ENCODE data around the gene VPS13D. TPM values are rescaled to one million over a fixed set of nuclear protein-coding genes. Genes with fewer than 3 reads are reported as not detected.

Gene VPS13D
- total and polyA plus RNA-seq, 2 of the 4 experiments (the other 2 are of a cell fraction), result 9.0 to 16.3 TPM

DNA sequence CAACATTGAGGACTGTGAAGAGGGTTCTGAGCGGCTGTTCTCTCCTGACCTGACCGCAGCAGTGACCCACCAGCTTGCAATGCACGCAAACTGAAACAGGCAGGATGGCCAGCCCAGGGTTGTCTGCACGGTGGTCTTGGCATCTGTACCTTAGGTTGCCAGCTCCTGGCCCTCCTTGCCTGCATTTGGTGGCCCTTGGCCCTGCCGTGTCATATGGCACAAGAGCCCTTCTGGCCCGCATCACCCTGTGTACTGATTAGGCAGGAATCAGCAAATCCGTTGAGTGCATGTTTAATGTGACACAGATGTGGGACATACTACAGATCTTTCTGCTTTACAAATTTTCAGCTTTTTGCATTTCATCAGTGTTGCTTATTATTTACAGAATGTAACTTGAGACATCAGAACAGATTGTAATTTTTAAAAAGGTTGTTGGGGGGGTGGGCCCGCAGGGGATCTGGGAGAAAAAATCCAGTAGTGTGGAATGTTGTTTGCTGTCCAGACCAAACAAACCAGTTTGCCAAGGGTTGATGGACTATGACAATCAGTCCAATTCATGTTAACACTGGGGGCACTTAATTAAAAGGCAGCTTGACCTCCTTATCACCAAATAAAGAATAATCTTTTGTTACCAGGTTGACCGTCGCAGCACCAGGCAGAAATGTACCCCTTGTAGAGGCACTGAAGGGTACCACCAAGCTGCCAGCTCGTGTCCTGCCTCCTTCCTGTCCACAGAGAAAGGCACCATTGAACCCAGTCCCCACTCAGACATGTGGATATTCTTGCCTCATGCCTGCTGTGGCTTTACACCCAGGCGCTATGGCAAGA lies 255.6 kb downstream of the VPS13D start:
- Histone ChIP-seq H4K8ac (ENCODE audit: low read depth in 2 of 2, low read length in 2 of 2) (peak overlapping the region in 1 of 2 experiments; percentile 70; a peak in 2 of 4 replicates), H3K4me3 (ENCODE audit: insufficient read depth, low read depth, low read length) (no peak overlapping the region), H2AK9ac (replicated peaks; ENCODE audit: low read depth, low read length, poor library complexity) (no peak overlapping the region), H3K27me3 (ENCODE audit: control insufficient read depth, insufficient read depth, low read length) (no peaks in the 10 kb centered on the region), H3K79me1 (ENCODE audit: low read depth in 1 of 2, low read length in 2 of 2) (peaks cover 0 to 4% of the 10 kb centered on the region in 2 experiments; a peak in 2 of 4 replicates), H3K4me1 (ENCODE audit: control insufficient read depth, insufficient read depth, low read length) (peaks cover 30% of the 10 kb centered on the region), H3K23ac (ENCODE audit: low read depth, low read length) (peak overlapping the region; percentile 44; the same call in 1 of the 2 replicates), H2BK20ac (ENCODE audit: low read depth, low read length) (peak overlapping the region; percentile 46; the same call in 1 of the 2 replicates), H3K4me2 (ENCODE audit: low read depth, low read length) (peak overlapping the region; percentile 41; the same call in 1 of the 2 replicates), H4K91ac (ENCODE audit: insufficient read depth, low read depth, low read length) (peak overlapping the region; percentile 30), H3K36me3 (ENCODE audit: control insufficient read depth, insufficient read depth, low read length) (0 out of 2 replicates have a peak, but pooled peaks cover 1% of the 10 kb centered on the region), H3K9me1 (ENCODE audit: insufficient read depth, low read length) (peaks cover 21% of the 10 kb centered on the region), H3K14ac (replicated peaks; ENCODE audit: low read depth, low read length) (peak overlapping the region; percentile 69), H3K9me3 (ENCODE audit: control insufficient read depth, insufficient read depth, low read length) (no peaks in the 10 kb centered on the region), H3K9ac (ENCODE audit: low read depth, low read length) (no peak overlapping the region), H2AK5ac (ENCODE audit: low read depth, low read length) (peak overlapping the region; percentile 55; the same call in 1 of the 2 replicates), H4K20me1 (ENCODE audit: insufficient read depth, low read length) (peaks cover 2% of the 10 kb centered on the region; the same call in 1 of the 2 replicates), H3K56ac (ENCODE audit: extremely low read depth, insufficient read depth, low read length) (no peak overlapping the region), H3K4ac (ENCODE audit: low read depth, low read length) (peak overlapping the region; percentile 44), H2BK15ac (ENCODE audit: low read depth, low read length) (peak overlapping the region; percentile 12; the same call in 1 of the 3 replicates), H2BK120ac (ENCODE audit: low read depth, low read length) (peak overlapping the region; percentile 44), H2AFZ (replicated peaks; ENCODE audit: low read length, poor library complexity) (peak overlapping the region; percentile 11), H3K18ac (ENCODE audit: low read depth, low read length) (peak overlapping the region; percentile 34; the same call in 1 of the 2 replicates), H4K5ac (ENCODE audit: low read depth, low read length) (peak overlapping the region; percentile 46; the same call in 1 of the 2 replicates), H3K27ac (ENCODE audit: insufficient read depth, low read length) (peak overlapping the region; percentile 46; the same call in 1 of the 2 replicates), H2BK5ac (ENCODE audit: low read depth, low read length, poor library complexity, severe bottlenecking) (peak overlapping the region; percentile 19)
- peak; percentile 23 for DNase-seq
- ChIA-PET POLR2A (ENCODE audit: unreplicated experiment) (no interaction called here), CTCF (no interaction called here)
- WGBS, 2 experiments (ENCODE audit: extremely low coverage in 2 of 2, insufficient read length in 1 of 2), result 74% methylated on average over 8 of the region's 12 CpGs; no CpG with 5 or more reads in 1 of the 2 experiments
- in situ Hi-C loops (cut with MboI; ENCODE audit: low sequenced_read_pairs), result no loop called here
- no TSS peak for BruUV-seq (replicated peaks)
- intact Hi-C loops (cut with micrococcal nuclease), result no loop called here
- ATAC-seq (ENCODE audit: low read depth), result peak; percentile 13; the same call in 1 of the 2 replicates
- dilution Hi-C loops (cut with HindIII; ENCODE audit: low sequenced_read_pairs, unreplicated experiment), result no loop called here
- TF ChIP-seq RCOR1 (IDR thresholded peaks at IDR 0.05; ENCODE audit: insufficient replicate concordance, low read length) (no peak), NFE2L2 (IDR thresholded peaks at IDR 0.05; ENCODE audit: low read depth, low read length) (no peak), MAFK (IDR thresholded peaks at IDR 0.05; ENCODE audit: low read depth, low read length) (no peak), CEBPB (IDR thresholded peaks at IDR 0.05; ENCODE audit: low read depth, low read length) (no peak), BHLHE40 (IDR thresholded peaks at IDR 0.05; ENCODE audit: low read depth, low read length) (no peak), RFX5 (IDR thresholded peaks at IDR 0.05; ENCODE audit: low read depth, low read length) (no peak), SMC3 (IDR thresholded peaks at IDR 0.05; ENCODE audit: low read depth, low read length) (no peak), FOS (IDR thresholded peaks at IDR 0.05; ENCODE audit: low read depth, low read length) (no peak), POLR2A (IDR thresholded peaks at IDR 0.05; ENCODE audit: low read depth, low read length) (no peak), CHD1 (IDR thresholded peaks at IDR 0.05; ENCODE audit: low read depth, low read length) (no peak), MXI1 (IDR thresholded peaks at IDR 0.05; ENCODE audit: borderline replicate concordance, low read depth, low read length) (no peak), RAD21 (IDR thresholded peaks at IDR 0.05; ENCODE audit: low read length) (no peak)
- TF ChIP-seq, protein P1, sequence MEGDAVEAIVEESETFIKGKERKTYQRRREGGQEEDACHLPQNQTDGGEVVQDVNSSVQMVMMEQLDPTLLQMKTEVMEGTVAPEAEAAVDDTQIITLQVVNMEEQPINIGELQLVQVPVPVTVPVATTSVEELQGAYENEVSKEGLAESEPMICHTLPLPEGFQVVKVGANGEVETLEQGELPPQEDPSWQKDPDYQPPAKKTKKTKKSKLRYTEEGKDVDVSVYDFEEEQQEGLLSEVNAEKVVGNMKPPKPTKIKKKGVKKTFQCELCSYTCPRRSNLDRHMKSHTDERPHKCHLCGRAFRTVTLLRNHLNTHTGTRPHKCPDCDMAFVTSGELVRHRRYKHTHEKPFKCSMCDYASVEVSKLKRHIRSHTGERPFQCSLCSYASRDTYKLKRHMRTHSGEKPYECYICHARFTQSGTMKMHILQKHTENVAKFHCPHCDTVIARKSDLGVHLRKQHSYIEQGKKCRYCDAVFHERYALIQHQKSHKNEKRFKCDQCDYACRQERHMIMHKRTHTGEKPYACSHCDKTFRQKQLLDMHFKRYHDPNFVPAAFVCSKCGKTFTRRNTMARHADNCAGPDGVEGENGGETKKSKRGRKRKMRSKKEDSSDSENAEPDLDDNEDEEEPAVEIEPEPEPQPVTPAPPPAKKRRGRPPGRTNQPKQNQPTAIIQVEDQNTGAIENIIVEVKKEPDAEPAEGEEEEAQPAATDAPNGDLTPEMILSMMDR (conservative IDR thresholded peaks at IDR 0.05; ENCODE audit: low read depth, low read length), result no peak
- TF ChIP-seq, protein P2, sequence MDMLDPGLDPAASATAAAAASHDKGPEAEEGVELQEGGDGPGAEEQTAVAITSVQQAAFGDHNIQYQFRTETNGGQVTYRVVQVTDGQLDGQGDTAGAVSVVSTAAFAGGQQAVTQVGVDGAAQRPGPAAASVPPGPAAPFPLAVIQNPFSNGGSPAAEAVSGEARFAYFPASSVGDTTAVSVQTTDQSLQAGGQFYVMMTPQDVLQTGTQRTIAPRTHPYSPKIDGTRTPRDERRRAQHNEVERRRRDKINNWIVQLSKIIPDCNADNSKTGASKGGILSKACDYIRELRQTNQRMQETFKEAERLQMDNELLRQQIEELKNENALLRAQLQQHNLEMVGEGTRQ (IDR thresholded peaks at IDR 0.05; ENCODE audit: low read depth, low read length), result no peak
